ENCODE results near the gene PDCD1. TPM values are rescaled to one million over a fixed set of nuclear protein-coding genes. Genes with fewer than 3 reads are reported as not detected.

The PDCD1 gene
- total and polyA plus RNA-seq, 2 of the 13 experiments (the other 11 are each of a cell fraction or from before 2014, with no cell fraction given), result 0.04 TPM; not detected in 1

DNA sequence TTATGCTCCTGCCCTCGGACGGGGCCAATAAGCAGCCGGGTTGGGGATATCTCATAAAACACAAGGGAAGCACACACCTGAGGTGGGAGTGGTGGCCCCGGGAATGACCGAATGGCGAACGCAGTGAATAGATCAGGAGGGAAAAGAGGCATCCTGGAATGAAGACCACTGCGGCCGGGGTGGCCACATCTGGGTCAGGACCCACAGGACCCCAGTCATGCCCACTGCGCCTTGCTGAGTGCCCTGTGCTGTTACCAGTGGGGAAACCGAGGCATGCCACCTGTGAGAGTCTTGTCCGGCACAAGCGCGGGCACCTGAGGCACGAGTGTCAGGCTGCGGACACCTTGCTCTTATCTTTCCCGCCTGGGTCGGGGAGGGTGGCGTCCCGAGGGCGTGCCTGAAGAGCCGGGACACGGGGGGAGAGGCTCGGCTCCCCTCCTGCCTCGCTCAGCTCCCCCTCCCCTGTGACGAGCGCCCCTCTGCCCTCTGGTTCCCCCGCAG lies 1.6 kb downstream of the PDCD1 start:
- no peak for ATAC-seq
- BruUV-seq (replicated peaks), result no TSS peak
- ChIA-PET POLR2A (no interaction called here), CTCF (ENCODE audit: low intra/inter-chr PET ratio, low total read pairs) (no interaction called here)
- Histone ChIP-seq H3K4me2 (ENCODE audit: low read depth, low read length) (no peak overlapping the region), H3K9me3 (ENCODE audit: low read length) (no peaks in the 10 kb centered on the region), H3K4me1 (ENCODE audit: insufficient read depth, low read length) (peaks cover 14% of the 10 kb centered on the region), H4K20me1 (ENCODE audit: insufficient read depth, low read length) (no peaks in the 10 kb centered on the region), H3K27ac (ENCODE audit: extremely low read length, insufficient read depth, low read length) (no peak overlapping the region), H3K79me2 (ENCODE audit: insufficient read depth, low read length) (no peaks in the 10 kb centered on the region), H2AFZ (ENCODE audit: low read length) (no peak overlapping the region), H3K27me3 (ENCODE audit: control insufficient read depth in 1 of 2, insufficient read depth in 2 of 2, low read length in 2 of 2) (peaks cover 26 to 89% of the 10 kb centered on the region in 2 experiments), H3K4me3 (replicated peaks in 1 of 3; ENCODE audit: insufficient read depth in 1 of 3, low read depth in 2 of 3, low read length in 3 of 3) (no peak overlapping the region), H3K9ac (ENCODE audit: insufficient read depth, low read depth, low read length) (no peak overlapping the region), H3K36me3 (replicated peaks in 1 of 2; ENCODE audit: control insufficient read depth in 1 of 2, insufficient read depth in 2 of 2, low read length in 2 of 2) (no peaks in the 10 kb centered on the region)
- in situ Hi-C loops (cut with HindIII; ENCODE audit: extremely low pct_ligation_motif_present, low pct_unique_long_range_greater_than_20kb) (no loop called here), intact Hi-C loops (cut with micrococcal nuclease; ENCODE audit: unreplicated experiment) (no loop called here)
- no peak for DNase-seq (ENCODE audit: low spot score)
- 64% methylated on average over 27 of the region's 28 CpGs for WGBS (ENCODE audit: low lambda C conversion rate)
- FAIRE-seq, result no peak
- TF ChIP-seq TOE1 (CRISPR knock-in tag; IDR thresholded peaks at IDR 0.05) (no peak), RXRA (CRISPR knock-in tag; IDR thresholded peaks at IDR 0.05) (no peak), GTF2F1 (IDR thresholded peaks at IDR 0.05; ENCODE audit: low read length) (no peak), ZNF672 (CRISPR knock-in tag; IDR thresholded peaks at IDR 0.05) (no peak), NFIB (CRISPR knock-in tag; IDR thresholded peaks at IDR 0.05; ENCODE audit: borderline replicate concordance) (no peak), NFYB (CRISPR knock-in tag; IDR thresholded peaks at IDR 0.05) (no peak), ZNF44 (CRISPR knock-in tag; IDR thresholded peaks at IDR 0.05) (no peak), PRMT3 (CRISPR knock-in tag; IDR thresholded peaks at IDR 0.05; ENCODE audit: borderline replicate concordance, low read depth) (no peak), ZNF792 (CRISPR knock-in tag; IDR thresholded peaks at IDR 0.05) (no peak), ZNF598 (CRISPR knock-in tag; IDR thresholded peaks at IDR 0.05; ENCODE audit: borderline replicate concordance) (no peak), POLR2AphosphoS5 (IDR thresholded peaks at IDR 0.05; ENCODE audit: low read depth, low read length) (no peak), CAMTA2 (CRISPR knock-in tag; IDR thresholded peaks at IDR 0.05; ENCODE audit: borderline replicate concordance) (no peak), MEIS1 (CRISPR knock-in tag; IDR thresholded peaks at IDR 0.05; ENCODE audit: borderline replicate concordance) (no peak), PTBP1 (IDR thresholded peaks at IDR 0.05; ENCODE audit: low read depth, low read length, poor library complexity, severe bottlenecking) (no peak), BCLAF1 (IDR thresholded peaks at IDR 0.05) (no peak), ZNF570 (CRISPR knock-in tag; IDR thresholded peaks at IDR 0.05; ENCODE audit: borderline replicate concordance) (no peak), SMYD3 (CRISPR knock-in tag; IDR thresholded peaks at IDR 0.05) (no peak), NCOA5 (CRISPR knock-in tag; IDR thresholded peaks at IDR 0.05) (no peak)
- TF ChIP-seq, protein P1, sequence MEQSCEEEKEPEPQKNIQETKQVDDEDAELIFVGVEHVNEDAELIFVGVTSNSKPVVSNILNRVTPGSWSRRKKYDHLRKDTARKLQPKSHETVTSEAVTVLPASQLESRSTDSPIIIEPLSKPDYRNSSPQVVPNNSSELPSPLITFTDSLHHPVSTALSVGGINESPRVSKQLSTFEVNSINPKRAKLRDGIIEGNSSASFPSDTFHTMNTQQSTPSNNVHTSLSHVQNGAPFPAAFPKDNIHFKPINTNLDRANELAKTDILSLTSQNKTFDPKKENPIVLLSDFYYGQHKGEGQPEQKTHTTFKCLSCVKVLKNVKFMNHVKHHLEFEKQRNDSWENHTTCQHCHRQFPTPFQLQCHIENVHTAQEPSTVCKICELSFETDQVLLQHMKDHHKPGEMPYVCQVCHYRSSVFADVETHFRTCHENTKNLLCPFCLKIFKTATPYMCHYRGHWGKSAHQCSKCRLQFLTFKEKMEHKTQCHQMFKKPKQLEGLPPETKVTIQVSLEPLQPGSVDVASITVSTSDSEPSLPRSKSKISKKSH (CRISPR knock-in tag; IDR thresholded peaks at IDR 0.05; ENCODE audit: borderline replicate concordance), result no peak
- TF ChIP-seq, protein P2, sequence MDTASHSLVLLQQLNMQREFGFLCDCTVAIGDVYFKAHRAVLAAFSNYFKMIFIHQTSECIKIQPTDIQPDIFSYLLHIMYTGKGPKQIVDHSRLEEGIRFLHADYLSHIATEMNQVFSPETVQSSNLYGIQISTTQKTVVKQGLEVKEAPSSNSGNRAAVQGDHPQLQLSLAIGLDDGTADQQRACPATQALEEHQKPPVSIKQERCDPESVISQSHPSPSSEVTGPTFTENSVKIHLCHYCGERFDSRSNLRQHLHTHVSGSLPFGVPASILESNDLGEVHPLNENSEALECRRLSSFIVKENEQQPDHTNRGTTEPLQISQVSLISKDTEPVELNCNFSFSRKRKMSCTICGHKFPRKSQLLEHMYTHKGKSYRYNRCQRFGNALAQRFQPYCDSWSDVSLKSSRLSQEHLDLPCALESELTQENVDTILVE (CRISPR knock-in tag; IDR thresholded peaks at IDR 0.05), result no peak
